Brain microvascular endothelial cell (primary cell): ENCODE data around the gene ZRANB1.

Experiments used
- DNase-seq: peaks from one replicate; pipeline ENCODE4 v3.0.0-alpha.2; 2020
- H3K27ac ChIP-seq: fragments of 250-450 bp; sonication (Bioruptor Pico); 2 replicates; pipeline ENCODE4 v1.5.1; 2020; ENCODE audit warnings: mild to moderate bottlenecking, moderate library complexity
- H3K27me3 ChIP-seq: fragments of 250-450 bp; sonication (Bioruptor Pico); replicated peaks from 2 replicates; pipeline ENCODE4 v1.5.1; 2020; ENCODE audit warnings: mild to moderate bottlenecking
- H3K36me3 ChIP-seq: fragments of 250-450 bp; sonication (Bioruptor Pico); replicated peaks from 2 replicates; pipeline ENCODE4 v1.5.1; 2020; ENCODE audit warnings: mild to moderate bottlenecking
- H3K4me3 ChIP-seq: 2 replicates; pipeline ENCODE4 v1.5.1; 2011; ENCODE audit warnings: low read depth, mild to moderate bottlenecking, control low read depth, low read length, moderate library complexity
- in situ Hi-C: cut with HindIII; loops from 2 replicates; pipeline ENCODE4 v1.10.0; 2017; ENCODE audit warnings: low sequenced_read_pairs, low pct_ligation_motif_present
- TF ChIP-seq, protein P1 (sequence below): IDR thresholded peaks from 2 replicates; pipeline ENCODE4 v1.5.1; 2011; ENCODE audit warnings: low read depth, mild to moderate bottlenecking, moderate library complexity, low read length, control low read depth, inconsistent platforms; ENCODE audit errors: missing control alignments

ZRANB1 gene

DNA sequence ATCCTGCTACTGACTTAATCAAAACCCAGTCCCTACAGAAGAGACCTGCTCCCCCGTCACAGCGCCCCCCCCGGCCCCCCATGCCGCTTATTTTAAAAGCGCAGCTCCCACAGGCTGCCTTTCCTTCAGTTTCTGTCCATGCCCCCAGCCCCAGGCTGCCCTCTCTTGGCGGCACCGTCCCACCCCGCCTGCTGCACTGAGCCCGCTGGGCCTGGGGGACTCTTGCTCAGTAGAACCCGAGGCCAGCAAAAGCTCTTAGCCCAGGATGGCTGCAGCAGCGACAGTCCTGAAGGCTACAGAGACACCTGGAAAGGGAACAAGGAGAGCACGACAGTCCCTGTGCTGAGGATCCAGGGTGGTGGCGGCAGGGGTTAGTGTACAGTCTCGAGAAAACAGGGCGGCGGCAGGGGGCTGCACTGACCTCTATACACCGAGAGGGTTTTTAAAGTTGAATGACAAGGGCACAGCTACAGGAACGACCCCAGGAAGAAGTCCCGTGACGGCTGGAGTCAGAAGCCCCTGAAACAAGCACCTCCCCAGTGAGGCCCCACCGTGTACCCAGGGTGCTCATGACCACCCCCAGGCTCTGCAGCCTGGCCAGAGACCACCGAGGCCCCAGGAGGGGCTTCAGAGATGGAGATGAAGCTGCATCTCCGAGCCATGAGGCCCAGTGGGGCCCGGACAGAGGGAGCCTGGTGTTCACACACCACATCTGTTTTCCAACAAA lies 54.4 kb downstream of the ZRANB1 start:
- H3K36me3 ChIP-seq = peaks cover 70% of the 10 kb centered on the region
- DNase-seq = no peak
- H3K27me3 ChIP-seq = no peaks in the 10 kb centered on the region
- in situ Hi-C loops = no loop called here
- TF ChIP-seq, protein P1, sequence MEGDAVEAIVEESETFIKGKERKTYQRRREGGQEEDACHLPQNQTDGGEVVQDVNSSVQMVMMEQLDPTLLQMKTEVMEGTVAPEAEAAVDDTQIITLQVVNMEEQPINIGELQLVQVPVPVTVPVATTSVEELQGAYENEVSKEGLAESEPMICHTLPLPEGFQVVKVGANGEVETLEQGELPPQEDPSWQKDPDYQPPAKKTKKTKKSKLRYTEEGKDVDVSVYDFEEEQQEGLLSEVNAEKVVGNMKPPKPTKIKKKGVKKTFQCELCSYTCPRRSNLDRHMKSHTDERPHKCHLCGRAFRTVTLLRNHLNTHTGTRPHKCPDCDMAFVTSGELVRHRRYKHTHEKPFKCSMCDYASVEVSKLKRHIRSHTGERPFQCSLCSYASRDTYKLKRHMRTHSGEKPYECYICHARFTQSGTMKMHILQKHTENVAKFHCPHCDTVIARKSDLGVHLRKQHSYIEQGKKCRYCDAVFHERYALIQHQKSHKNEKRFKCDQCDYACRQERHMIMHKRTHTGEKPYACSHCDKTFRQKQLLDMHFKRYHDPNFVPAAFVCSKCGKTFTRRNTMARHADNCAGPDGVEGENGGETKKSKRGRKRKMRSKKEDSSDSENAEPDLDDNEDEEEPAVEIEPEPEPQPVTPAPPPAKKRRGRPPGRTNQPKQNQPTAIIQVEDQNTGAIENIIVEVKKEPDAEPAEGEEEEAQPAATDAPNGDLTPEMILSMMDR = no peak
- no peak overlapping the region for H3K27ac ChIP-seq
- H3K4me3 ChIP-seq = no peak overlapping the region

DNA sequence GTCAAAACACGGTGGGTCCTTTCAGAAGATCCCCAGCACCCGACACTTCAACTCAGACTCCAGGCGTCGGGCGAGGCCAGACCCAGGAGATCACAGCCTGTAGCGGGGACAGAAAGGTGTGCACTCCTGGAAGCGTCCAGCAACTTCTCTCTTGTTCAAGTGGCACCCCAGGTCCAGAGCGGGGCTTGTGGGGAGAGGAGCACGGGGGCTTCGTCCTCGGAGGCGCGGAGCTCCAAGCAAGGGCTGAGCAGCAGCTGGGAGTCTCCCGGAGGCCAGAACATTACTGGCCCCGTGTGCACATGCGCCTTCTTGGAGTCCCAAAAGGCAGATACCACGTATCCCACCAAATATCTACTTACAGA lies 54.9 kb downstream of the ZRANB1 start:
- no peak for DNase-seq
- Histone ChIP-seq H3K27me3 (no peaks in the 10 kb centered on the region), H3K36me3 (peaks cover 65% of the 10 kb centered on the region), H3K4me3 (no peak overlapping the region), H3K27ac (no peak overlapping the region)
- TF ChIP-seq, protein P1 = no peak
- in situ Hi-C loops = no loop called here

DNA sequence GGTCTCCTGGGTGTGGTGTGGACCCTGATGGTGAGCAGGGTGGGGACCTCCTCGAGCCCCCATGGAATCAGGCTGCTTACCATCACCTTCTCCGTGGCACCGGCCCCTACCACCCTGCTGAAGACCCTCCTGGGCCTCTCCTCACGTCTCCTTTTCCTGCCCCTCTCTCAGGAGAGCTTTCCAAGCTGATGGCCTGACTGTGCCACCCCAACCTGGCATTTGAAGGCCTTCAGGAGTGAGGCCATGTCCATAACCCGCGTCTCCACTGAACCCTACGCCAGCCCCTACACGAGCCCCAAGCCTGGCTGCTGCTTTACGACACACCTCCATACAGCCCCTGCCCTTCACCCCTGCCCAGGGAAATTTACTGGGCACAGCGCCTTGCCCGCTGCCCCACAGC lies 55.4 kb downstream of the ZRANB1 start:
- no peak for DNase-seq
- no peak overlapping the region for H3K27ac ChIP-seq
- no peaks in the 10 kb centered on the region for H3K27me3 ChIP-seq
- in situ Hi-C loops = no loop called here
- H3K36me3 ChIP-seq = peaks cover 60% of the 10 kb centered on the region
- TF ChIP-seq, protein P1 = no peak
- no peak overlapping the region for H3K4me3 ChIP-seq

DNA sequence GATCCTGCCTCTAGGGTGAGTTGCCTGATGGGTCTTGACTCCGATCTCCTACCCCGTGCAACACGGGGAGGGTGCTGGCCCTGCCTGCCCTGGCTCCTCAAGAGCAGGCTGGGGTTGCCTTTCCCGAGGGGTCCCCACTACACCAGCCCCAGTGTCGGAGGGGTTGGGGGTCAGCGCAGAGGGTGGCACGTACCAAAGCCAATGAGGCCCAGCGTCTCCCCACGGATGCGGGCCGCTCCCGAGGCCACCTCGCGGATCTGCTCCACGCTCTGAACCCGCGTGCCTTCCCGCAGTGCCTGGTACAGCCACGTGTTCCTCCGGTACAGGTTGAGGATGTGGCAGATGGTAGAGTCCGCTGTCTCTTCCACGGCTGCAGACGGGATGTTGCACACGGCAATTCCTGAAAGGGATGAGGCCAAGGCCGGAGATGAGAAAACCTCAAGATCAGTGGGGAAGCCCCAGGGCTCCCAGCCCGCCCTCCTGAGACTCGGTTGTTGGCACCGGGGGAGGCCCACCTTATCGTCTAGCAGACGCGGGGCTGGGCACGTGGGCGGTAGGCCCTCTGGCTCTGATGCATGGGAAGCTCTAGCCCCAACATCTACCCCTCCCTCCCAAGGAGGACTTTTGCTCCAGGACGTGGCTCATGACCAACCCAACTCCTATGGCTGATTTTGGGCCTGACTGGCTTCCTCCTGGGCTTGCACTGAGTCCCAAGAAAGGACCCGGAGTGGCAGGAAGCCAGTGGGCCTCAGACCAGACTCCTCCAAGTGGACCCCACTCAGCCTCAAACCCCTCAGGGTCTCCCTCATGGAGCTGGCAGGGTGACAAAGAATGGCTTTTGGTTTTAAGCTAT lies 56.1 kb downstream of the ZRANB1 start:
- no peak overlapping the region for H3K27ac ChIP-seq
- TF ChIP-seq, protein P1 = no peak
- H3K4me3 ChIP-seq = no peak overlapping the region
- in situ Hi-C loops = no loop called here
- H3K27me3 ChIP-seq = no peaks in the 10 kb centered on the region
- DNase-seq = no peak
- peaks cover 53% of the 10 kb centered on the region for H3K36me3 ChIP-seq

DNA sequence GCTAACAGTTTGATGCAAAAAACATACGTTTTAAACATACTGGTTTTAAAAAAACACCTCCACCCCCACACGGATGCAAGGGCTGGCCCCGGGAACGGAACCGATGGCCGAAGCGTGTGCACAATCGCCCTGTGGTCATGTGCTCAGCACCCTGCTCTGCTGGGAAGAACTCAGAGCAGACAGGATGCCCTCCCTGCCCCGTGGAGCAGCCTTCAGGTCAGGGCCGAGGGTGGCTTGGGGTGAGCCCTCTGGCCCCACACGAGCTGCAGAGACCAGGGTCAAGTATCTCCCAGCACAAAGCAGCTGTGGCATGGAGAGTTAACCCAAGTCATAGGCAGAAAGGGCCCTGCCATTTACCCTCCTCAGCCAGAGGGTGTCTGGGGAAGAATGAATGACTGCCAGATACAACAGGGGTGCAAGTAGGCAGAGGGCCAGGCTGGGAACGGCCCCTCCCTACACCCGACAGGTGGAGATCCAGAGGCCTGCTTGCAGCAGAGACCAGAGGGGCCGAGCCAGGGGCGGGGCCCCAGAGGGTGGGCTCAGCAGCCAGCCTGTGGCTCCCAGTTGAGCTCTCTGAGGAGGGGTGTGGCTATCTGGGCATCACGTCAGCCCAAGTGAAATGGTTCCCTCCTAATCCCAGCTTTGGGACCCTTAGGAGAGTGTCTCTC lies 56.8 kb downstream of the ZRANB1 start:
- no peak for DNase-seq
- TF ChIP-seq, protein P1 = no peak
- peak overlapping the region; percentile 68 for H3K27ac ChIP-seq
- peaks cover 46% of the 10 kb centered on the region for H3K36me3 ChIP-seq
- no peaks in the 10 kb centered on the region for H3K27me3 ChIP-seq
- H3K4me3 ChIP-seq = no peak overlapping the region
- in situ Hi-C loops = no loop called here
